GM19239 (cell line): Measurements from ENCODE around the gene FAM200B.

Experiments
- DNase-seq: peaks from one replicate; pipeline ENCODE4 v3.0.0; 2011; ENCODE audit warnings: low spot score; ENCODE audit not compliant: insufficient read length
- FAIRE-seq: peaks from 2 replicates; lab custom pipeline; 2011; peaks lifted over from hg19 to GRCh38; lab: Jason Lieb, UNC

Gene FAM200B

GRCh38 chr4:15681372-15682241 lies at the start of gene FAM200B:
Gene FAM200B, plus strand, starts transcription at chr4:15681827. Its CDS starts 5,151 bp downstream, at chr4:15686978.
- FAIRE-seq: peak; percentile 97

GRCh38 chr4:15636818-15637217 lies 44.8 kb upstream of the FAM200B start:
- FAIRE-seq (no peak), DNase-seq (no peak)

More at GRCh38 chr4:15681372-15682241, at the start of gene FAM200B:
- peak; percentile 82 for DNase-seq

- FAIRE-seq: peak; percentile 11
- no peak for DNase-seq
These were observed 43.2 kb upstream of the FAM200B start for GRCh38 chr4:15638418-15638817.

GRCh38 chr4:15648600-15648999 lies 33.0 kb upstream of the FAM200B start:
- FAIRE-seq: peak; percentile 57

GRCh38 chr4:15649914-15650545 lies 31.6 kb upstream of the FAM200B start:
- FAIRE-seq: peak; percentile 96
- DNase-seq: no peak

More at GRCh38 chr4:15648600-15648999, 33.0 kb upstream of the FAM200B start:
- DNase-seq: no peak

- DNase-seq (no peak), FAIRE-seq (no peak)
These were observed 30.0 kb upstream of the FAM200B start for GRCh38 chr4:15651676-15652075.

GRCh38 chr4:15652191-15652590 lies 29.4 kb upstream of the FAM200B start:
- FAIRE-seq: no peak
- no peak for DNase-seq

- FAIRE-seq (peak; percentile 23), DNase-seq (no peak)
These were observed 28.8 kb upstream of the FAM200B start for GRCh38 chr4:15652841-15653240.

GRCh38 chr4:15653420-15653819 lies 28.2 kb upstream of the FAM200B start:
- no peak for FAIRE-seq
- no peak for DNase-seq

- DNase-seq (peak; percentile 22), FAIRE-seq (no peak)
These were observed 27.6 kb upstream of the FAM200B start for GRCh38 chr4:15653864-15654592.

GRCh38 chr4:15654593-15655222 lies 26.9 kb upstream of the FAM200B start:
- DNase-seq (peak; percentile 20), FAIRE-seq (no peak)

GRCh38 chr4:15655223-15656037 lies 26.2 kb upstream of the FAM200B start, which contains the start of gene FBXL5:
Gene FBXL5, minus strand, starts transcription at chr4:15655357. Its CDS starts 70 bp downstream, at chr4:15655287.
- DNase-seq (peak; percentile 86), FAIRE-seq (peak; percentile 47)

GRCh38 chr4:15656038-15656470 lies 25.6 kb upstream of the FAM200B start:
- no peak for DNase-seq
- no peak for FAIRE-seq

GRCh38 chr4:15657366-15657765 lies 24.3 kb upstream of the FAM200B start:
- no peak for DNase-seq
- no peak for FAIRE-seq

GRCh38 chr4:15658136-15658770 lies 23.4 kb upstream of the FAM200B start:
- DNase-seq (no peak), FAIRE-seq (no peak)

- no peak for DNase-seq
- FAIRE-seq: no peak
These were observed 22.8 kb upstream of the FAM200B start for GRCh38 chr4:15658781-15659180.

- DNase-seq (no peak), FAIRE-seq (no peak)
These were observed 21.7 kb upstream of the FAM200B start for GRCh38 chr4:15659768-15660570.

- FAIRE-seq: no peak
- no peak for DNase-seq
These were observed 15.8 kb upstream of the FAM200B start for GRCh38 chr4:15665753-15666365.
